Left colon (tissue), 2 donors: Measurements from ENCODE around the gene GDPD4. TPM values are rescaled to one million over a fixed set of nuclear protein-coding genes. Genes with fewer than 3 reads are reported as not detected.

ENCODE experiments used
- ATAC-seq: fragments of 200-7000 bp; cut with Tn5 transposase; one replicate; pipeline ENCODE4 v1.9.1; 2020; ENCODE audit warnings: mild to moderate bottlenecking, moderate library complexity
- DNase-seq, 2 donors: peaks; one replicate each; pipeline ENCODE4 v3.0.0-alpha.2; 2020
- intact Hi-C, 2 donors: fragments of 100-400 bp; cut with DNase I in 1 of 2; cut with micrococcal nuclease in 1 of 2; formaldehyde crosslinking; loops; one replicate each; pipeline versions ENCODE4 v1.11.2 to v1.14.0; 2022; cut with DNase I, micrococcal nuclease
- total RNA-seq, 2 donors: library from RNA; stranded (reverse); fragmentation: NEBNext Ultra II Directional; extraction: Animal tissue kit (Norgen Biotek cat#: 25700); gene quantifications; one replicate each; pipeline ENCODE4 v1.2.1, GENCODE V29; 2021
- donor health status: DM: no; HTN: no; CAD: no.
- donor health status: DM: yes; HTN: yes; CAD: no.

GDPD4 gene
- total RNA-seq, 2 donors from 2014 or later: not detected

DNA sequence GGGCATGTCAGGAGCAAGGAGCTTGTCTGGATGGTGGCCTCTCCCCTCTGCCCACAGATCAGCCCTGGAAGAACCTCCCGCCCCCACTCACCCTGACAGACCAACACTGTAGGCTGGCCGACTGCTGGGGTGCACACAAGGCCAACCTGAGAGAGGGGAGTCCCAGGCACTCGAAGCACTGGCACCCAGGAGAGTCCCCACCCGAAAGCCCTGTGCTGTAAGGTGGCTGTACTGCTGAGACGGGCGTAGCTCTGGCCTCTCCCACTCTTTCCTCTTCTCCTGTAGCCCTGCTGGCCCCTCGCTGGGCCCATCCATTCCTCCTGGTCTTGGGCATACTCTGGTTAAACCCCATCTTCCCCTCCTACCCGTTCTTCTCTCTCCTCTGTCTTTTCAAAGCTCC is 133.7 kb downstream of the GDPD4 start:
- ATAC-seq (no peak), DNase-seq (no peak)
- intact Hi-C loops: no loop called here

DNA sequence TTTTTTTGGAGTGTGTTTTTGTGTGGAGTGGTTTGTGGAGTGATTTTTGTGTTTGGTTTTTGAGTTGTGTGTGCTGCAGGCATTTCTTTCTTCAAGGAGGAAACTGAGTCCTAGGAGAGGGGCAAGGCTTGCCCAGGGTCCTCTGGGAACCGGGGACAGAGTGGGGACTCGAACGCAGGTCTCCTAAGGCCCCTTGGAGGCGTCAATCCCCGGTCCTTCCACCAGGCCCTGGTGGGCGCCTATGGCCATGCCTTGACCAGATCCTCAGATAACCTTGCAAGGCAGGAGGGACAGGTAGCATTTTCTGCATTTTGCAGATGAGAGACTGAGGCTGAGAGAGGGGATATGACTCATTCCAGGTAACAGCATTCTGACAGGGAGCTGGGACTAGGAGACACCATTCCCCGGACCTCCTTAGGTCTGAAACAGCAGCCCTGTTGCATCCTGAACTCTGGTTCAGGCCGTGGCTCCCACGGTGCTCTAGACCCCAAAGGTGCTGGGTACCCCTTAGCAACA is 134.3 kb downstream of the GDPD4 start:
- no peak for DNase-seq
- intact Hi-C loops: no loop called here
- no peak for ATAC-seq

Other genes with a start within 250 kb of the GDPD4 start
- gene CAPN5, start 234.7 kb downstream of the GDPD4 start, total RNA-seq: 100 to 1,000 TPM; 219 to 339 TPM
- gene OMP, start 198.8 kb downstream of the GDPD4 start, total RNA-seq: 10 to 100 TPM in 1 of 2 donors, 1 to 10 TPM in 1; 7.1 to 11.9 TPM
- 1 to 10 TPM; 4.8 to 5.8 TPM for gene MYO7A, start 173.4 kb downstream of the GDPD4 start, total RNA-seq
- 100 to 1,000 TPM; 110 to 124 TPM for gene PAK1, start 172.4 kb upstream of the GDPD4 start, total RNA-seq